Measurements from ENCODE around the gene ZNF467.

The ZNF467 gene

GRCh38 chr7:149801816-149802215 lies 28.4 kb upstream of the ZNF467 start:
- TF ChIP-seq ESRRG (CRISPR knock-in tag; IDR thresholded peaks at IDR 0.05) = no peak
- TF ChIP-seq GLIS3 (CRISPR knock-in tag; IDR thresholded peaks at IDR 0.05) = no peak
- TF ChIP-seq, protein P1, sequence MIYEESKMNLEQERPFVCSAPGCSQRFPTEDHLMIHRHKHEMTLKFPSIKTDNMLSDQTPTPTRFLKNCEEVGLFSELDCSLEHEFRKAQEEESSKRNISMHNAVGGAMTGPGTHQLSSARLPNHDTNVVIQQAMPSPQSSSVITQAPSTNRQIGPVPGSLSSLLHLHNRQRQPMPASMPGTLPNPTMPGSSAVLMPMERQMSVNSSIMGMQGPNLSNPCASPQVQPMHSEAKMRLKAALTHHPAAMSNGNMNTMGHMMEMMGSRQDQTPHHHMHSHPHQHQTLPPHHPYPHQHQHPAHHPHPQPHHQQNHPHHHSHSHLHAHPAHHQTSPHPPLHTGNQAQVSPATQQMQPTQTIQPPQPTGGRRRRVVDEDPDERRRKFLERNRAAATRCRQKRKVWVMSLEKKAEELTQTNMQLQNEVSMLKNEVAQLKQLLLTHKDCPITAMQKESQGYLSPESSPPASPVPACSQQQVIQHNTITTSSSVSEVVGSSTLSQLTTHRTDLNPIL (CRISPR knock-in tag; IDR thresholded peaks at IDR 0.05; ENCODE audit: low read depth) = no peak
- no peak for TF ChIP-seq ISL1 (CRISPR knock-in tag; IDR thresholded peaks at IDR 0.05)
- TF ChIP-seq ZNF8 (CRISPR knock-in tag; IDR thresholded peaks at IDR 0.05) = no peak
- TF ChIP-seq TCF4 (CRISPR knock-in tag; IDR thresholded peaks at IDR 0.05; ENCODE audit: borderline replicate concordance) = no peak
- TF ChIP-seq PPARA (CRISPR knock-in tag; IDR thresholded peaks at IDR 0.05; ENCODE audit: borderline replicate concordance) = no peak
- no peak for TF ChIP-seq ZFP3 (CRISPR knock-in tag; IDR thresholded peaks at IDR 0.05)
- TF ChIP-seq ZC3H10 (CRISPR knock-in tag; IDR thresholded peaks at IDR 0.05) = no peak
- TF ChIP-seq SNAI2 (CRISPR knock-in tag; IDR thresholded peaks at IDR 0.05) = no peak
- no peak for TF ChIP-seq ARNTL (CRISPR knock-in tag; IDR thresholded peaks at IDR 0.05; ENCODE audit: borderline replicate concordance, low read depth)
- TF ChIP-seq ZFP30 (CRISPR knock-in tag; IDR thresholded peaks at IDR 0.05) = no peak
- TF ChIP-seq TSHZ2 (CRISPR knock-in tag; IDR thresholded peaks at IDR 0.05) = no peak
- TF ChIP-seq ZNF70 (CRISPR knock-in tag; IDR thresholded peaks at IDR 0.05) = no peak
- TF ChIP-seq, protein P2, sequence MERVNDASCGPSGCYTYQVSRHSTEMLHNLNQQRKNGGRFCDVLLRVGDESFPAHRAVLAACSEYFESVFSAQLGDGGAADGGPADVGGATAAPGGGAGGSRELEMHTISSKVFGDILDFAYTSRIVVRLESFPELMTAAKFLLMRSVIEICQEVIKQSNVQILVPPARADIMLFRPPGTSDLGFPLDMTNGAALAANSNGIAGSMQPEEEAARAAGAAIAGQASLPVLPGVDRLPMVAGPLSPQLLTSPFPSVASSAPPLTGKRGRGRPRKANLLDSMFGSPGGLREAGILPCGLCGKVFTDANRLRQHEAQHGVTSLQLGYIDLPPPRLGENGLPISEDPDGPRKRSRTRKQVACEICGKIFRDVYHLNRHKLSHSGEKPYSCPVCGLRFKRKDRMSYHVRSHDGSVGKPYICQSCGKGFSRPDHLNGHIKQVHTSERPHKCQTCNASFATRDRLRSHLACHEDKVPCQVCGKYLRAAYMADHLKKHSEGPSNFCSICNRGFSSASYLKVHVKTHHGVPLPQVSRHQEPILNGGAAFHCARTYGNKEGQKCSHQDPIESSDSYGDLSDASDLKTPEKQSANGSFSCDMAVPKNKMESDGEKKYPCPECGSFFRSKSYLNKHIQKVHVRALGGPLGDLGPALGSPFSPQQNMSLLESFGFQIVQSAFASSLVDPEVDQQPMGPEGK (CRISPR knock-in tag; IDR thresholded peaks at IDR 0.05; ENCODE audit: borderline replicate concordance) = no peak
- TF ChIP-seq RARB (CRISPR knock-in tag; IDR thresholded peaks at IDR 0.05) = no peak
- no peak for TF ChIP-seq CSDC2 (CRISPR knock-in tag; IDR thresholded peaks at IDR 0.05)
- no peak for ATAC-seq

DNA sequence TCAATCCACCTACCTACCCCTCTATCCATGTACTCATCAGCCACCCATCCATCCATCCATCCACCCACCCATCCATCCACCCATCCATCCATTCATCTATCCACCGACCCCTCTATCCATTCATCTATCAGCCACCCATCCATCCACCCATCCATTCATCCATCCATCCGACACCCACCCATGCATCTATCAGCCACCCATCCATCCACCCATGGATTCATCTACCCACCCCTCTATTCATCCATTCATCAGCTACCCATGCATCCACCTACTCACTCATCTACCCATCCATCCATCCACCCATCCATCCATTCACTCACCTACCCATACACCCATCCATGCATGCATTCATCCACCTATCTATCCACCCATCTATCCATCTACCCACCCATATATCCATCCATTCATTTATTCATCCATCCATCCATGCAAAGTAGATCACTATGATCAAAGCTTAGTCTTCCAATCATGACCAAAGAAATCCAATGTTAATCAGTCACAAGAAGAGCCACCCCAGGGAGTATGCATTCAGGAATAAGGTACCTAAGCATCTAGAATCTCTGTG lies 27.7 kb upstream of the ZNF467 start:
- TF ChIP-seq RARB (CRISPR knock-in tag; IDR thresholded peaks at IDR 0.05) (no peak), CSDC2 (CRISPR knock-in tag; IDR thresholded peaks at IDR 0.05) (no peak), GLIS3 (CRISPR knock-in tag; IDR thresholded peaks at IDR 0.05) (no peak), ARNTL (CRISPR knock-in tag; IDR thresholded peaks at IDR 0.05; ENCODE audit: borderline replicate concordance, low read depth) (no peak), ESRRG (CRISPR knock-in tag; IDR thresholded peaks at IDR 0.05) (no peak), ZFP3 (CRISPR knock-in tag; IDR thresholded peaks at IDR 0.05) (no peak), ZC3H10 (CRISPR knock-in tag; IDR thresholded peaks at IDR 0.05) (no peak), ZNF70 (CRISPR knock-in tag; IDR thresholded peaks at IDR 0.05) (no peak), TSHZ2 (CRISPR knock-in tag; IDR thresholded peaks at IDR 0.05) (no peak), BACH2 (CRISPR knock-in tag; IDR thresholded peaks at IDR 0.05; ENCODE audit: borderline replicate concordance) (no peak), ZNF8 (CRISPR knock-in tag; IDR thresholded peaks at IDR 0.05) (no peak), OSR1 (CRISPR knock-in tag; IDR thresholded peaks at IDR 0.05) (no peak), CSRNP3 (CRISPR knock-in tag; IDR thresholded peaks at IDR 0.05) (no peak), ZNF565 (CRISPR knock-in tag; conservative IDR thresholded peaks at IDR 0.05; ENCODE audit: low read depth) (no peak)
- TF ChIP-seq, protein P2 (CRISPR knock-in tag; IDR thresholded peaks at IDR 0.05; ENCODE audit: borderline replicate concordance) = no peak
- TF ChIP-seq, protein P1 (CRISPR knock-in tag; IDR thresholded peaks at IDR 0.05; ENCODE audit: low read depth) = no peak
- ATAC-seq = no peak

All from SK-N-SH treated with all-trans-retinoic acid at 6 μM for 48 hours (cell line).